Measurements from ENCODE around the gene FAM163B.

DNA sequence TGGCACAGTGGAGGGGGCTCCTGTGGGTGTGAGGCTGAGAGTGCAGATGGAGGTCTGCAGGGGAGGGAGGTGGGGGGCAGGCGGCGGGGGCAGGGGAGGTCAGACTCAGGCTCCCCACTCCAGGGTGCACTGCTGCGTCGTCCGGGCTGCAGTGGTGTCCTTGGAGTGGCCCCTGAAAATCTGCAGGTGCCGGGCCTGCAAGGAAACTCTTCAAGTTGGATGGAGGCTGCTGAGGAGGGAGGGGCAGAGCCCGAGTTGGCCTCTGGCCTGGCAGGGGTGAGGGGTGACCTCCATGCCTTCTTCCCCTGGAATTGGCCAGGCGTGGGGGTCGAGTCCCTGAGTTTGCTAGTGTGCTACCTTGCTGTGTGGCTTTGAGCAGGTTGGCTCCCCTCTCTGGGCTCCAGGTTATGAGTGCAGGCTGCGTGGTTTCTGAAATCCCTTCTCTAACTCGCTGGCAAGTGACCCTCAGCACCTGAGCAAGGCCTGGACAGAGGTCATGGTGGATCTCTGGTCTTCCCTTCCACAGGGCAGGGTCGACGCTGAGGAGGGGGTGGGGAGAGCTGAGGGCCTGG lies 73.8 kb downstream of the FAM163B start:
- TF ChIP-seq, protein P1, sequence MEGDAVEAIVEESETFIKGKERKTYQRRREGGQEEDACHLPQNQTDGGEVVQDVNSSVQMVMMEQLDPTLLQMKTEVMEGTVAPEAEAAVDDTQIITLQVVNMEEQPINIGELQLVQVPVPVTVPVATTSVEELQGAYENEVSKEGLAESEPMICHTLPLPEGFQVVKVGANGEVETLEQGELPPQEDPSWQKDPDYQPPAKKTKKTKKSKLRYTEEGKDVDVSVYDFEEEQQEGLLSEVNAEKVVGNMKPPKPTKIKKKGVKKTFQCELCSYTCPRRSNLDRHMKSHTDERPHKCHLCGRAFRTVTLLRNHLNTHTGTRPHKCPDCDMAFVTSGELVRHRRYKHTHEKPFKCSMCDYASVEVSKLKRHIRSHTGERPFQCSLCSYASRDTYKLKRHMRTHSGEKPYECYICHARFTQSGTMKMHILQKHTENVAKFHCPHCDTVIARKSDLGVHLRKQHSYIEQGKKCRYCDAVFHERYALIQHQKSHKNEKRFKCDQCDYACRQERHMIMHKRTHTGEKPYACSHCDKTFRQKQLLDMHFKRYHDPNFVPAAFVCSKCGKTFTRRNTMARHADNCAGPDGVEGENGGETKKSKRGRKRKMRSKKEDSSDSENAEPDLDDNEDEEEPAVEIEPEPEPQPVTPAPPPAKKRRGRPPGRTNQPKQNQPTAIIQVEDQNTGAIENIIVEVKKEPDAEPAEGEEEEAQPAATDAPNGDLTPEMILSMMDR (IDR thresholded peaks at IDR 0.05; ENCODE audit: insufficient read depth, low read depth, low read length), result no peak
- no peak for TF ChIP-seq EZH2 (IDR thresholded peaks at IDR 0.05; ENCODE audit: insufficient read depth, low read length)
